Pericardium fibroblast (primary cell): ENCODE measurements around the gene HIPK3. TPM values are rescaled to one million over a fixed set of nuclear protein-coding genes. Genes with fewer than 3 reads are reported as not detected.

Source experiments
- total RNA-seq: library from RNA; depleted of rRNA; stranded (reverse); fragments of >200 nt; gene quantifications from 2 replicates; pipeline ENCODE4 v1.2.3, GENCODE V29; 2015

Gene HIPK3
- 59.2 and 62.5 TPM in 2 replicates for total RNA-seq

DNA sequence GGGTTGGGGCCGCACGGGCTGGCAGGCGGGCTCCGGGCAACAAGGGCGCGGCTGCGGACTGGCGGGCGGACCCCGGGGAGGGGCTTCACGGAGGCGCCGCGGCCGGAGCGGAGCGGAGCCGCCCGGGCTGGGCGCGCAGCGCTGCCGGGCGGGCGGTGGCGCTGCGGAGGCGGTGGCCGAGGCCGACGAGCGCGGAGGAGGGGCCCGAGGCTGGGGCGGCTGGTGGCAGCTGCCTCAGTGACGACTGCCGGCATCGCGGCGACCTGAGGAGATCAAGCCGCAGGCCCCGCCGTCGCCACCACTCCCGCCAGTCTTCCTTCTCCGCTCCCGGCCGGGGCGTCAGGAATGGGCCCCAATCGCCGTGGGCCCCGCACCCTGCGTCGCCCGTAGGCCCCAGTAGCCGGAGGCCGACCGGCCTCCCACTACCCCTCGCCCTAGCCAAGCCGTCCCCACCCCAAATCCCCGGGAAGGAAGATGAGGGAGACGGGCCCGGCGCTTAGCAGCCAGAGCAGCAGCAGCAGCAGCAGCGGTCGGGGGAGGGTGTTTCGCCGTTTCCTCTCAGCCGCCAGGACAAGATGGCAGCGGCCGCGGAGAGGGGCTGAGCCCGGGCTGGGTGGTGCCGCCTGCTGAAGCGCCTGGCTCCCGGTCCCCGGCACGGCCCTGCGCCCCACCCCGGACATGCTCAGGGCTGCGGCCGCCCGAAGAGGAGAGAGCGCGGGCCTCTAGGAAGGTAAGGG lies at the start of gene HIPK3:
TSS of gene HIPK3 (plus strand) at position 222 of the 737 bp plus-strand sequence.

DNA sequence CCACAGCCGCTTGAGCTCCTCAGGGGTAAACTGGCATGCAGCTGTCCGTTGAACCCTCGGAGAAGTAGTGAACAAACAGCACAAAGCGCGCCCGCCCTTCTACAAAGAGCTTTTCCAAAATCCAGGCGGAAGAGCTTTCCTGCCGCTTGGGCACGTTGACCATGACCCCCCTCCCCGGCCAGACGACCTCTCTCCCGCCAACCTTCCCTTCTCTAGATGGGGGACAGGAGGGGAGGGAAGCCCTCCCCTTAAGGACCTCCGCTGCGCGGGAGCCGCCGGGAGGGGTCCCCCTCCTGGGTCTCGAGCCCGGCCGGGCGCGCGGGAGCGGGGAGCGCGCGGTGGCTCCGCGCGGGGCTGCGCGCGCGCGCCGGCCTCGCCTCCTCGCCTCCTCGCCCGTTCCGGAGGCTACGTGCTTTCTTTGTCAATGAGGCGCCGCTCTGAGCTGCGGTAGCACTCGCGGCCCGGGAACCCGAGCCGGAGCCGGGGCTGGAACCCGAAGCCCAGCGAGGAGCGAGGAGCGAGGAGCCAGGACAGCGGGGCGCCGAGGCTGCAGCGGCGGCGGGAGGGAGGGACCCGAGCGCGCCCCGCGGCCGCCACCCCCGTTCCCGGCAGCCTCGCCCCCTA lies 118.6 kb downstream of the HIPK3 start, which contains the start of gene KIAA1549L:
TSS of gene KIAA1549L (plus strand) at position 421 of the 624 bp plus-strand sequence.

Other genes with a start within 250 kb of the HIPK3 start
- 0.93 and 4.7 TPM in 2 replicates for gene DEPDC7, start 241.5 kb upstream of the HIPK3 start, total RNA-seq
- 11.6 and 19.7 TPM in 2 replicates for gene TCP11L1, start 217.8 kb upstream of the HIPK3 start, total RNA-seq
- 11.7 and 17.3 TPM in 2 replicates for gene CSTF3, start 95.9 kb upstream of the HIPK3 start, total RNA-seq
- 4.8 and 5.8 TPM in 2 replicates for gene KIAA1549L, start 118.7 kb downstream of the HIPK3 start, total RNA-seq